IMR-90 (cell line): ENCODE measurements around the gene TOR1AIP2. TPM values are rescaled to one million over a fixed set of nuclear protein-coding genes. Genes with fewer than 3 reads are reported as not detected.

Source experiments
- ATAC-seq: fragments of 200-7000 bp; cut with Tn5 transposase; 2 replicates; pipeline ENCODE4 v1.9.1; 2020; ENCODE audit warnings: low read depth, mild to moderate bottlenecking, moderate library complexity
- BruUV-seq: library from RNA; stranded (reverse); fragments of 400-500 nt; replicated peaks from 2 replicates; lab custom pipeline; 2021; lab: Mats Ljungman, UMichigan
- CTCF ChIA-PET: fragments of 300-600 bp; formaldehyde crosslinking; extraction: SDS; loops from one replicate; lab custom pipeline; 2021; ENCODE audit warnings: antibody characterized with exemption; lab: Yijun Ruan, JAX
- POLR2A ChIA-PET: fragments of 300-600 bp; sonication (Branson Sonifier 250); formaldehyde crosslinking; loops from one replicate; lab custom pipeline; 2022; ENCODE audit warnings: antibody characterized with exemption; ENCODE audit not compliant: unreplicated experiment; lab: Charles Lee
- DNase-seq: peaks from one replicate; pipeline ENCODE4 v3.0.0; 2013
- H2AFZ ChIP-seq: replicated peaks from 2 replicates; pipeline ENCODE3; 2013; ENCODE audit warnings: low read length, mild to moderate bottlenecking; ENCODE audit not compliant: poor library complexity
- H2AK5ac ChIP-seq: 2 replicates; pipeline ENCODE4 v1.6.1; 2013; ENCODE audit warnings: low read depth, low read length, inconsistent platforms
- H2AK9ac ChIP-seq: replicated peaks from 2 replicates; pipeline ENCODE3; 2013; ENCODE audit warnings: mild to moderate bottlenecking, low read depth, low read length, moderate library complexity; ENCODE audit not compliant: poor library complexity
- H2BK120ac ChIP-seq: 2 replicates; pipeline ENCODE4 v1.6.1; 2013; ENCODE audit warnings: low read depth, low read length, inconsistent platforms
- H2BK15ac ChIP-seq: 3 replicates; pipeline ENCODE4 v1.6.1; 2013; ENCODE audit warnings: low read depth, low read length, inconsistent platforms
- H2BK20ac ChIP-seq: 2 replicates; pipeline ENCODE4 v1.6.1; 2013; ENCODE audit warnings: low read depth, mild to moderate bottlenecking, inconsistent platforms, low read length, moderate library complexity
- H2BK5ac ChIP-seq: 2 replicates; pipeline ENCODE4 v1.6.1; 2013; ENCODE audit warnings: mild to moderate bottlenecking, low read depth, low read length, inconsistent platforms; ENCODE audit not compliant: poor library complexity, severe bottlenecking
- H3K14ac ChIP-seq: replicated peaks from 2 replicates; pipeline ENCODE4 v1.6.1; 2013; ENCODE audit warnings: low read depth, low read length, inconsistent platforms
- H3K18ac ChIP-seq: 2 replicates; pipeline ENCODE4 v1.6.1; 2013; ENCODE audit warnings: low read depth, low read length, control low read depth
- H3K23ac ChIP-seq: 2 replicates; pipeline ENCODE4 v1.6.1; 2013; ENCODE audit warnings: low read depth, low read length, inconsistent platforms
- H3K27ac ChIP-seq: 2 replicates; pipeline ENCODE4 v1.5.1; 2013; ENCODE audit warnings: mild to moderate bottlenecking, control low read depth, low read length; ENCODE audit not compliant: insufficient read depth
- H3K27me3 ChIP-seq: 2 replicates; pipeline ENCODE4 v1.6.1; 2013; ENCODE audit warnings: low read length; ENCODE audit not compliant: control insufficient read depth, insufficient read depth
- H3K36me3 ChIP-seq: 2 replicates; pipeline ENCODE4 v1.6.1; 2013; ENCODE audit warnings: low read length, mixed read lengths; ENCODE audit not compliant: control insufficient read depth, insufficient read depth
- H3K4ac ChIP-seq: 2 replicates; pipeline ENCODE4 v1.6.1; 2013; ENCODE audit warnings: low read depth, low read length, inconsistent platforms
- H3K4me1 ChIP-seq: 2 replicates; pipeline ENCODE4 v1.6.1; 2013; ENCODE audit warnings: low read length, mixed read lengths; ENCODE audit not compliant: control insufficient read depth, insufficient read depth
- H3K4me2 ChIP-seq: 2 replicates; pipeline ENCODE4 v1.6.1; 2013; ENCODE audit warnings: low read depth, mild to moderate bottlenecking, control low read depth, low read length, moderate library complexity
- H3K4me3 ChIP-seq: 2 replicates; pipeline ENCODE4 v1.5.1; 2013; ENCODE audit warnings: low read depth, mild to moderate bottlenecking, control low read depth, low read length, moderate library complexity; ENCODE audit not compliant: insufficient read depth
- H3K56ac ChIP-seq: 2 replicates; pipeline ENCODE4 v1.6.1; 2013; ENCODE audit warnings: low read length, inconsistent platforms; ENCODE audit not compliant: insufficient read depth; ENCODE audit errors: extremely low read depth
- H3K79me1 ChIP-seq, 2 experiments: 2 replicates each; pipeline ENCODE4 v1.6.1; 2013; ENCODE audit warnings: low read length in 2 of 2, inconsistent platforms in 1 of 2, low read depth in 1 of 2
- H3K9ac ChIP-seq: 2 replicates; pipeline ENCODE4 v1.6.1; 2013; ENCODE audit warnings: low read depth, low read length, control low read depth
- H3K9me1 ChIP-seq: 2 replicates; pipeline ENCODE4 v1.6.1; 2013; ENCODE audit warnings: low read length, inconsistent platforms; ENCODE audit not compliant: insufficient read depth
- H3K9me3 ChIP-seq: 2 replicates; pipeline ENCODE4 v1.6.1; 2013; ENCODE audit warnings: low read length; ENCODE audit not compliant: control insufficient read depth, insufficient read depth
- H4K20me1 ChIP-seq: 2 replicates; pipeline ENCODE4 v1.6.1; 2013; ENCODE audit warnings: low read length, inconsistent platforms; ENCODE audit not compliant: insufficient read depth
- H4K5ac ChIP-seq: 2 replicates; pipeline ENCODE4 v1.6.1; 2013; ENCODE audit warnings: mild to moderate bottlenecking, low read depth, low read length, control low read depth
- H4K8ac ChIP-seq, 2 experiments: 2 replicates each; pipeline ENCODE4 v1.6.1; 2013; ENCODE audit warnings: low read depth in 2 of 2, low read length in 2 of 2, control low read depth in 1 of 2, inconsistent platforms in 1 of 2
- H4K91ac ChIP-seq: 2 replicates; pipeline ENCODE4 v1.6.1; 2013; ENCODE audit warnings: low read depth, low read length, inconsistent platforms; ENCODE audit not compliant: insufficient read depth
- BHLHE40 ChIP-seq: fragments of 150-350 bp; IDR thresholded peaks from 2 replicates; pipeline ENCODE4 v1.6.1; 2016; ENCODE audit warnings: mild to moderate bottlenecking, low read depth, low read length
- MAFK ChIP-seq: IDR thresholded peaks from 2 replicates; pipeline ENCODE4 v1.6.1; 2012; ENCODE audit warnings: low read depth, low read length, improper control_type of control experiment
- MAZ ChIP-seq: IDR thresholded peaks from 2 replicates; pipeline ENCODE4 v1.6.1; 2012; ENCODE audit warnings: low read depth, mild to moderate bottlenecking, low read length, improper control_type of control experiment, moderate library complexity, borderline replicate concordance
- MXI1 ChIP-seq: IDR thresholded peaks from 2 replicates; pipeline ENCODE4 v1.6.1; 2012; ENCODE audit warnings: low read depth, mild to moderate bottlenecking, low read length, moderate library complexity, borderline replicate concordance
- NFE2L2 ChIP-seq: fragments of 150-350 bp; IDR thresholded peaks from 2 replicates; pipeline ENCODE4 v1.6.1; 2016; ENCODE audit warnings: low read depth, mild to moderate bottlenecking, low read length
- POLR2A ChIP-seq: IDR thresholded peaks from 2 replicates; pipeline ENCODE4 v1.6.1; 2012; ENCODE audit warnings: mild to moderate bottlenecking, low read depth, low read length
- RAD21 ChIP-seq: IDR thresholded peaks from 2 replicates; pipeline ENCODE4 v1.6.1; 2012; ENCODE audit warnings: low read length, improper control_type of control experiment
- RCOR1 ChIP-seq: IDR thresholded peaks from 2 replicates; pipeline ENCODE4 v1.6.1; 2012; ENCODE audit warnings: mild to moderate bottlenecking, low read length, improper control_type of control experiment; ENCODE audit not compliant: insufficient replicate concordance
- SMC3 ChIP-seq: fragments of 150-350 bp; IDR thresholded peaks from 2 replicates; pipeline ENCODE4 v1.6.1; 2016; ENCODE audit warnings: low read depth, mild to moderate bottlenecking, antibody characterized with exemption, low read length, moderate library complexity
- WGBS, 2 experiments: methylation state at CpG; one replicate each; pipeline versions ENCODE4 v1.1.5 to v1.1.7; 2013; ENCODE audit warnings: missing lambda C conversion rate in 2 of 2; ENCODE audit not compliant: insufficient read length in 1 of 2; ENCODE audit errors: extremely low coverage in 2 of 2; 5-methylcytosine and 5-hydroxymethylcytosine counted together
- dilution Hi-C: fragments of 300-500 bp; cut with HindIII; formaldehyde crosslinking; loops from one replicate; pipeline ENCODE4 v1.14.3; 2018; ENCODE audit warnings: low sequenced_read_pairs; ENCODE audit not compliant: unreplicated experiment
- in situ Hi-C: fragments of 300-500 bp; cut with MboI; formaldehyde crosslinking; loops from 3 replicates; pipeline ENCODE4 v1.14.3; 2019; ENCODE audit warnings: low sequenced_read_pairs, inconsistent platforms, mixed read lengths
- intact Hi-C: fragments of 100-400 bp; cut with micrococcal nuclease; formaldehyde crosslinking; loops from 2 replicates; pipeline ENCODE4 v1.10.0; 2022
- polyA plus RNA-seq, 3 experiments: library from polyadenylated mRNA; depleted of rRNA; stranded (reverse); fragments of >200 nt; gene quantifications; 2 replicates each; pipeline ENCODE4 v1.2.3, GENCODE V29; 2012; ENCODE audit warnings: low replicate concordance in 1 of 3
- total RNA-seq: library from RNA; depleted of rRNA; stranded (reverse); fragments of >200 nt; gene quantifications from 2 replicates; pipeline ENCODE4 v1.2.3, GENCODE V29; 2012
- TF ChIP-seq, protein P1 (sequence below): fragments of 150-350 bp; IDR thresholded peaks from 2 replicates; pipeline ENCODE4 v1.6.1; 2017; ENCODE audit warnings: mild to moderate bottlenecking, antibody characterized with exemption, low read length, low read depth
- TF ChIP-seq, protein P2 (sequence below): fragments of 150-350 bp; IDR thresholded peaks from 2 replicates; pipeline ENCODE4 v1.6.1; 2016; ENCODE audit warnings: low read depth, mild to moderate bottlenecking, low read length, moderate library complexity, borderline replicate concordance

The TOR1AIP2 gene
- total and polyA plus RNA-seq, 2 of the 4 experiments (the other 2 are of a cell fraction), result 20.7 to 85.0 TPM

DNA sequence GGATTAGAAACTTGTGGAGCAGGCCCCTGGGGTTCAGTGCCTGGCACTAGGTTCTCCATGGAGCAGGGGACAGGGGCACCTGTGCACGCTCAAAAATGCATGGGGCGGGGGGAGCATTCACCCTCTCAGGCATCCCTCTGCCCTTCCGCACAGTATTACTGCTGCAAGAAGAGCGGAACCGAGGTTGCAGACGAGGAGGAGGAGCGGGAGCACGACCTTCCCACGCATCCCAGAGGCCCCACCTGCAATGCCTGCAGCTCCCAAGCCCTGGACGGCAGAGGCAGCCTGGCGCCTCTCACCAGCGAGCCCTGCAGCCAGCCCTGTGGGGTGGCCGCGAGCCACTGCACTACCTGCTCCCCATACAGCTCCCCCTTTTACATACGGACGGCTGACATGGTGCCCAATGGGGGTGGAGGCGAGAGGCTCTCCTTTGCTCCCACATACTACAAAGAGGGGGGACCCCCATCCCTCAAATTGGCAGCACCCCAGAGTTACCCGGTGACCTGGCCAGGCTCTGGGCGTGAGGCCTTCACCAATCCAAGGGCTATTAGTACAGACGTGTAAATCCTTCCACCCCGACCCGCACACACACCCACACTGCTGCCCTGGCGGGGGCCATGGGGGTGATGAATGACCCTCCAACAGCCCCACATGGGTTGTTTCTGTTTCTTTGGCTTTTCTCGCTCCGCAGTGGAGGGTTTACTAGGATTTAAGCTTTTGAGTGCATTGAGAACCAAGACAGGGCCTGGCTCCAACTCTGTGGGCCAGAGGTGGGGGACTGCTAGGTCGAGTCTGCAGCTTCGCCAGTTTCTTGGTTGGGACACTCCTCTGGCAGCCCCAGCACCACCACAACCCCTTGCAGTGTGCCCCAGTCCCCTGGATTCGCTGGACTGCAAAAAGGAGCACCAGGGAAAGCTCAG, 63.7 kb downstream of the TOR1AIP2 start:
- Histone ChIP-seq H4K91ac (no peak overlapping the region), H3K9me3 (no peaks in the 10 kb centered on the region), H2AFZ (peak overlapping the region; percentile 98), H2BK5ac (no peak overlapping the region), H3K9me1 (peaks cover 2% of the 10 kb centered on the region; the same call in 1 of the 2 replicates), H3K14ac (no peak overlapping the region), H3K27me3 (peaks cover 33% of the 10 kb centered on the region), H3K4ac (no peak overlapping the region), H3K9ac (no peak overlapping the region), H3K4me2 (peak overlapping the region; percentile 99), H3K18ac (no peak overlapping the region), H4K5ac (no peak overlapping the region), H2AK5ac (no peak overlapping the region), H2BK15ac (no peak overlapping the region), H2BK20ac (no peak overlapping the region), H3K4me3 (no peak overlapping the region), H2BK120ac (no peak overlapping the region), H3K36me3 (no peaks in the 10 kb centered on the region), H3K27ac (no peak overlapping the region), H3K4me1 (peaks cover 21% of the 10 kb centered on the region), H2AK9ac (peak overlapping the region; percentile 25), H3K79me1 (no peaks in the 10 kb centered on the region), H4K20me1 (no peaks in the 10 kb centered on the region), H4K8ac (no peak overlapping the region), H3K23ac (no peak overlapping the region), H3K56ac (no peak overlapping the region)
- ChIA-PET POLR2A (interaction anchor here (0.5 kb wide), 1 partner anchor 13 kb away, joined by 3 read pairs; no protein-coding TSS in a partner anchor), CTCF (interaction anchor here (0.6 to 6.2 kb wide), 19 partner anchors 8 to 216 kb away, joined by 3 to 104 read pairs (median 5); no protein-coding TSS in a partner anchor)
- no peak for DNase-seq
- TF ChIP-seq MXI1, result no peak
- no peak for TF ChIP-seq POLR2A
- TF ChIP-seq, protein P1, sequence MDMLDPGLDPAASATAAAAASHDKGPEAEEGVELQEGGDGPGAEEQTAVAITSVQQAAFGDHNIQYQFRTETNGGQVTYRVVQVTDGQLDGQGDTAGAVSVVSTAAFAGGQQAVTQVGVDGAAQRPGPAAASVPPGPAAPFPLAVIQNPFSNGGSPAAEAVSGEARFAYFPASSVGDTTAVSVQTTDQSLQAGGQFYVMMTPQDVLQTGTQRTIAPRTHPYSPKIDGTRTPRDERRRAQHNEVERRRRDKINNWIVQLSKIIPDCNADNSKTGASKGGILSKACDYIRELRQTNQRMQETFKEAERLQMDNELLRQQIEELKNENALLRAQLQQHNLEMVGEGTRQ, result no peak
- TF ChIP-seq NFE2L2, result no peak
- TF ChIP-seq MAZ, result no peak
- no peak for TF ChIP-seq RAD21
- TF ChIP-seq SMC3, result no peak
- TF ChIP-seq BHLHE40, result no peak
- TF ChIP-seq, protein P2, sequence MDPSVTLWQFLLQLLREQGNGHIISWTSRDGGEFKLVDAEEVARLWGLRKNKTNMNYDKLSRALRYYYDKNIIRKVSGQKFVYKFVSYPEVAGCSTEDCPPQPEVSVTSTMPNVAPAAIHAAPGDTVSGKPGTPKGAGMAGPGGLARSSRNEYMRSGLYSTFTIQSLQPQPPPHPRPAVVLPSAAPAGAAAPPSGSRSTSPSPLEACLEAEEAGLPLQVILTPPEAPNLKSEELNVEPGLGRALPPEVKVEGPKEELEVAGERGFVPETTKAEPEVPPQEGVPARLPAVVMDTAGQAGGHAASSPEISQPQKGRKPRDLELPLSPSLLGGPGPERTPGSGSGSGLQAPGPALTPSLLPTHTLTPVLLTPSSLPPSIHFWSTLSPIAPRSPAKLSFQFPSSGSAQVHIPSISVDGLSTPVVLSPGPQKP, result no peak
- TF ChIP-seq RCOR1, result no peak
- no peak for TF ChIP-seq MAFK
- 86% methylated on average over 7 of the region's 28 CpGs; no CpG with 5 or more reads in 1 of the 2 experiments for WGBS, 2 experiments
- no peak for ATAC-seq
- dilution Hi-C loops (no loop called here), intact Hi-C loops (loop anchor here (1.0 to 5.0 kb wide), 3 partner anchors 108 to 562 kb away; partner anchors contain the start of gene AXDND1), in situ Hi-C loops (loop anchor here (5.0 to 25.0 kb wide), 2 partner anchors 107 to 577 kb away; partner anchors contain the start of gene ABL2)
- no TSS peak for BruUV-seq
